Activated T-helper 9 cell treated with anti-CD3 and anti-CD28 coated beads, Interleukin-2, amount 50 U/mL, for 16 hours (primary cell): Measurements from ENCODE around the gene PSMB5.

Experiments used
- DNase-seq: peaks from one replicate; pipeline ENCODE4 v3.0.0-alpha.2; 2020; ENCODE audit warnings: low read depth

PSMB5 gene

DNA sequence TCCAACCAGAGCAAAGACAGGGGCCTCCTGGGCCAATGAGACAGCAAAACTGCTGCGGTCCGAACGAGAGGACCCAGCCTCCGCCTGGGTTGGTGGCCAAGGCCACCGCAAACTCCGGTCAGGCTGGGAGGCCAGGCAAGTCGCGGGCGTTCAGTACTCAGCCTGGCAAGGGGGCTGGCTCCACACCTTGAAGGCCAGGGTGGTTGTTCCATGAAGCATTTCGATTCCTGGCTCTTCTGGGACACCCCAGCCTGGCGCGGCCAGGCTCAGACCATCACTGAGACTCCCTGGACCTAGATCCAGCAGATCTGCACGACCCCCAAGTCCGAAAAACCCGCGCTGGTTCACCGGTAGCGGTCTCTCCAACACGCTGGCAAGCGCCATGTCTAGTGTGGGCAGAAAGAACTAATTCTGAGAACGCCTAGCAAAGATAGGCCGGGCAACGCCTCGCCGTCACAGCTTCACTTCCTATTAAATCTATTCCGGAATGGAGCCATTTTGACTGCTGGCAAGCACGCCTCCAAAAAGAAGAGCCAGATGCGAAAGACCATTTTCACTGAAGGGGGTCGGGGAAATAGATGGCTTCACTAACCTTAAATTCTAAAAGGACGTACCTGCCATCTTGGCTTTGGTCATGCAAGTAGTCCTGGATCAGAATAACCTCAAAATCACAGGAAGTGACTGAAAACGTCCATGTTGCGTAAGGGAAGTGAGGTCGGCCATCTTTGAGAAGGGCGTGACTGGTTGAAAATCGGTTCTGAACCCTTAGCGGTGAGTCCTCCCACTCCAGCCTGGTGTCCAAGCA, at the start of gene PSMB5:
PSMB5 (minus strand) TSS at position 403 of the 805 bp plus-strand sequence; CDS start at position 384, 19 bp downstream.
- DNase-seq, result peak; percentile 77

DNA sequence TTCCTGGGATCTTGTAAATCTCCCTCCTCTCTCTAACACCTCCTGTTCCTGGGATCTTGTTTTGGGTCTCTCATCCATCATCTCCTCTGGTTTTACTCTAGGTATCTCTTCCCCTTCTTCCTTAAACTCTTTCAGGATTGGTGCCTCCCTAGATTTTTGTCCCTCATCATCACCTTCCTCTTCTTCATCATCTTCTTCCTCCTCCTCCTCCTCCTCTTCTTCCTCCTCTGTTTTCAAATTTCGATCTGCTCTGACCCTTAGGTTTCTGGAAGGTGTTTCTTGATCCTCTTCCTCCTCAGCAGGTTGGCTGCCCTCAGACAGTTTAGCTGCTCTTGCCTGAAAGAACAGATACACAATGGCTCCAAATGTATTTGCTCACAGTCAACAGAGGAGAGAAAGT, 45.8 kb upstream of the PSMB5 start:
- no peak for DNase-seq

DNA sequence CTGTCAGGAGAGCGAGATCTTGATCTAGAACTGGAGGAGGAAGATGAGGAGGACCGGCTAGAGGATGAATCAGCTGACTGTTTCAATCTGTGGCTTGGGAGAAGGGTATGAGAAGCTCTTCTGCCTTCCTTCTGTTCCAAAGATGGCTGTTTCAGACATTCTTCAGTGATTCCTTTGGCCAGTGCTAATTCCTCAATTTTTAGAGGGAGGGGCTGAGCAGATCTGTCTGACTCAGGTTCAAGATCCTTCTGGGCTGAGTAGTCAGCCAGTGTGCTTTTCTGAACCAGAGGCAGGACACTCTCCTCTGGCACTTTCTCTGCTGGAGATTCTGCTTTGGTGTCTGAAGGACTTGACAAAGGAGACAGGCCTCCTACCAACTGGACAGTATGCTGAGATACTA, 45.0 kb upstream of the PSMB5 start:
- DNase-seq, result no peak

DNA sequence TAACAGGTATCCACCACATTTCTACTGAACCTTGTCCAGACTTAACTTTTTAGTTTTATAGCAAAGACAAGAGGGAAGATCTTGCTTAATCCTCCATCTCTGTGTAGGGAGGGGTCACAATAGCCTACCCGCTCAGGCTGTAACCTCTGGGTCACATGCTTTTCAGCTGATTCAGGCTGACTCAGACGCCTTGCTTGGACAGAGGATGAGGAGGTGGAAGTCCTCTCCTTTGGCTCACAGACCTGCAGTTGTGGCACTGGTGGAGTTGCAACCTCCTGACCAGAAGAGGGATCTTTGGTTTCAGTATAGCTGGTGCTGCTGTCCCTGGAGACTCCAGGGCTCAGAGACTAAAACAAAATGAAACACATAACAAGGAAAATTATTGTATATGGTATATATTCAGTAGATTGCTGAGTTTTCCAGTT, 44.0 kb upstream of the PSMB5 start:
- DNase-seq, result no peak

DNA sequence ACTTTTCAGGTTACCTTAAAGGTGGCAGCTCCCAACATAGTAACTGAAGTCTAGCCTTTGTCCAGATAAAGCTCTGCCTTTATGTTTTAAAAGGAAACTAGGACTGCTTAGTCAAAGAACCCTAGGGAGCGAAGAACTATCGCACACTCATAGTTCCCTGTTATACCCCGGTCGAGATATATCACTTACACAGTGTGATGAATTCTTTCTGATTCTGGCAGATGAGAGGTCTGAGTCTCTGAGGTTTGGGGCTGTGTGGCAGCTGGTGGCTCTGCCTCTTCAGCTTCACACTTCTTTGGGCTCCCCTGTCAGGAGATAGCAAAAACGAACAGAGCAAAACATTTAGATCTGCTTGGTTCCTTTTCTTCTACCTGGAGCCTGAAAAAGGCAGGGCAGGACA, 43.3 kb upstream of the PSMB5 start:
- DNase-seq, result no peak

DNA sequence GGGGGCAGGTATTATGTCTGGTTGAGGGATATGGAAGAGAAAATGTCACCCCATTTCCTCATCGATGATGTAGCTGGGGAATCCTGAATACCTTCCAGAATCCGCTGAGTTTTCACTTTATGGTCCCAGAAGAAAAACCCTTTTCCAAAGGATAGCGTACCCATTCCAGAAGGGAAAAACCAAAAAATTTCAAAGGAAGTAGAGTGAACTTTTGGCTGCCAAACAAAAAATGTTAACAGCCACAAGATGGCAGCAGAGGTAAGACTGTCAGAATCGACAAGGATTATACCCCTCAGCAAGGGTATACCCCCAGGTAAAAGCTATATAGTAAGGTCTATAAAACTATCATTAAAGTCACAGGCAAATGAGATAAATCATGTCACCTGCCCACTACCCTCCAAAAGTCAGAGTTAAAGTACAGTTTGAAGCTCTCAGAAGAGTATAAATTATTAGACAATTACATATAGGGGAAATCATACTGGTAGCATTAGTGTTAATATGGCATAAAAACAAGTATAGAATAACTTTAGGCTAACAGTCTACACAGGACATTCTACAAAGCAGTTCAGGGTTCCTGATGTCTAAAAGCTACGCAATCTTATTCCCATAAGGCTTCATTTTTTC, 42.2 kb upstream of the PSMB5 start:
- no peak for DNase-seq

GRCh38 chr14:23074906-23075305, 40.2 kb upstream of the PSMB5 start:
- no peak for DNase-seq

DNA sequence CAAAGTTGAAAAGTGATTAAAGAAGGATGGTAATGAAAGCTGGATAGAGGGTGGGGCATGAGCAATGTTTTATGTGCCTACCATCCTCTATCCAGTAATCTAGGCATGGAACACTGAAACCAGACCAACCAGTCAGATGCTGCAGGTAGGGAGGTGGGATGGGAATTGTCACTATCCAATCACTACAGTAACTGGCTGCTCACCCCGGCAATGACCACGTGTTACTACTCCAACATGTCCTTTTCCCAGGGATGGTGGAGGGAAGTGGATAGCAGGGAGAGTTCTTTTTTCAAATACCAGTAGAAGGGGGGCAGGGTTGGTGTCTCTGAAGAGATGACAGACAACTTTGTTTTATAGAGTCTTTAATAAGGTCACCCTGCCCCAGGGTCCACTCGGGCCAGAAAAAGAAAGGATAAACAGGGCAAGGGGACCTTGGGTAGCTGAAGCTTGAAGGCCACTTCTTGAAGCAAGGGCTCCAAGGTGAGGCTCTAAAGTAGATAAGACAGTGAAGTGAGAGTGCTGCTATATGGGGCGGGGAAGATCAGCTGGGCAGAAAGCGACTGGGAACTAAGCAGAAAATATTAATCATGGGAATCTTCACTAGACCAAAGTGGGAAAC, 37.3 kb upstream of the PSMB5 start:
- no peak for DNase-seq

DNA sequence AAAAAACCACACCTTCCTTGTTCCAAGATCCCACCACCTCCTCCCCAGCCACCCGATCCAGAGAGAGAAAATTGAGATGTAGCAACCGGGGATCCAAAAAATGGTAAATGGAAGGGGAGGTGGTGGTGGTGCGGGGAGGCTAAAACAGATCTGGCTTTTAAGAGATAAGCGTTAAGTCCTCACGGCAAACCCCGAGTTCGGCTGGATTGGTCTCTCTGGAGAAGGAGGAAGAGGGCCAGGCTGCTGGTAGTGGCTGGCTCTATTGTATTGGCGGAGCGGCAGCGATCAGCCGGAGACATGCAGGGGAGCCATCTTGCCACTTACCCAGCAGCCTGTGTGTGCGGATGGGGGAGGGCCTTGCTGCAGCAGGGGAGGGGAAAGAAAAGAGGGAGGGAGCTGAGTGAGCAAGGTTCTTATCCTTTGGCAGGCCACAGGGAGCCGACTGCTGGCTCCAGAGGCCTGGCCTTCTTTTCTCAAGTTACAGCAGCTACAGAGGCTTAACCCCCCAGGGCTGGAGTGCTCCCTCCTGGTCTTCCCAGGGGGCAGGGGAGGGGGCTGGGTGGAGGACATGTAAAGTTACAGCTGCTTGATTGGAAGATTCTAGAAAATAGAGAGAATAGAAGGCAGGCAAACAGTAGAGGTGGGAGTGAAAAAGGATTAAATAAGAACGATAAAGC, 36.7 kb upstream of the PSMB5 start:
- DNase-seq, result peak; percentile 66

GRCh38 chr14:23070262-23071129, 35.8 kb upstream of the PSMB5 start:
- DNase-seq, result no peak

DNA sequence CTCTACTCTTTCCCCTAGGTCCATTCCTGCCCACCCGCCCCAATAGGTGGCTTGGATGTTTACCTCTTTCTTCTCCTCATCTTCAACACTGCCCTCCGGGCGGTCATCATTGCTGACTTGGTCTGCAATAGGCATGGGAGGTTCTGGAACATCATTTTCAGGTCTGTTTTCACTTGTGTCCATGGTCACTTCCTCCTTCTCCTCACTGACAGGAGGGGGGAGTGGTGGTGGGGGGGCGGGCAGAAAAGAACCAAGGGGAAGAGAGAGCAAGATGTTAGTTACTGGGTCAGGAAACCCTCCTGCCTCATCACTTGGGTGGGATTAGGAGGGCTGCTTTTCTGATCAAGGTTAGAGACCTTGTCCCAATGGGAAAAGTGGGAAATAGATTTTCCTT, 34.7 kb upstream of the PSMB5 start:
- DNase-seq, result no peak

DNA sequence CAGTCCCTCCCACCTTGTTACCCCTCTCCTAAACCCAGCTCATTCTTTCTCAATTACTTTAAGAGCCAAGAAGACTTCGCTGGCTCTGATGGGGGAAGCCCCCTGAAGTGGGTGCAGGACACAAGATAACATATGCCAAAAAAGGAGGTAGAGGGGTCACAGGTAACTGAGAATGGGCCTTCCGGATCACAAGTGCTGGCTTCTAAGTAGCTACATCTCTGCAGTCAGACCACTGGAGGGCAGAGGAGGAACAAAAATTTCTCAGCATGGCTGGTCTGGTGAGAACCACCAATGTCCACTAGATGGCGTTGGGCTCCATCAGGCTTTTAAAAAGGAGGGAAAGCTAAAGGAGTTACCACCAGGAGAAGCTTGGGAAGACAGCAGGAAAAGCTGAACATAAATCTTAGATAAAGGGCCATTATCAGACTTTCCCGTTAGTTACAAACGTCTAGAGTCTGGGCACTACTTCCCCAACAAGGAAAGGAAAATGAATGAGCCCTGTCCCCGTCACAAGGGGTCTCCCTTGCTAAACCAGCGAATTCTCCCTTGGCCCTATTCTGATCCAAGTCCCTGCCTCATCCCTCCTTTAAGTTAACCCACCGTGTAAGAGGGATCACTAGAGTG, 34.2 kb upstream of the PSMB5 start:
- peak; percentile 61 for DNase-seq

DNA sequence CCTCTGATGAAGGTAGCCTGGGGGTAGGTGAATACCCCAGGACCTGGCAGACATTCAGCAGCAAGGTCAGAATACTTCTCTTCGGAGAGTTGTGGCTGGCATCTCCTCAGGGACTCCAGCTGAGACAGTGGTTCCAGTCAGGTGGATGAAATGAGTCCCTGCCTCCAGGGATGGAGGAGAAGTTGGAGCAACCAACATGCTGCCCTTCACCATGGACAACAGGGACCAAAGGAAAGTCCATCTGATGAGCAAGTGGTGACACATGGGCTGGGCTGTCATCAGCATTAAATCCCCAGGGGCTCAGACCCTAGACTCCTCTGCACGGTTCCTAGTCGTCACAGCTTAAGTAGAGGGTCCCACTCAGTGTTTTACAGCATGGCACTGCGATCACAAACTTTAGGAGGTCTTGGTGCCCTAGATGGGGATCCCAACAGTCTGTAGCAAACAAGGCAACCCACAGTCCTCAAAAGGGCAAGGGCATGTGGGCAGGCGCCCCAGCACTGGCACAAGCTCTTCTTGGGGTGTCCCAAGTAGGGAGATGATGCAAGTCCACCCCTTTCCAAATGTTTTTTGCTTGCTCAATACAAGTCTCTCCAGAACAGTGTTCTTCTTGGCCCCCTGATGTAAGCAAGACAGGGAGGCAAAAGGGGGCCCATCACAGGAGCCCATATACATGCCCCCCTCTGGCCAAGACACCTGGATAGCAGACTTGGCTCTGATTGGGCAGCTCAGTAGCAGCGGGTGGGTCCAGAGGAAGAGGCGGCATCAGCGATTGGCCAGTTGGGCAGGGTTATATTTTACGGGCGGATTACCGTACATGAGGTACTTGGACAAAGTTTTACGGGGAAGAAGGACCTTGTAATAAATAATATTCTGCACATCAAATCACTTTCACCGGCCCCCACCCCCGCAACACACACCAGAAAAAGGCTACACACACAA, 33.4 kb upstream of the PSMB5 start:
- DNase-seq, result no peak

DNA sequence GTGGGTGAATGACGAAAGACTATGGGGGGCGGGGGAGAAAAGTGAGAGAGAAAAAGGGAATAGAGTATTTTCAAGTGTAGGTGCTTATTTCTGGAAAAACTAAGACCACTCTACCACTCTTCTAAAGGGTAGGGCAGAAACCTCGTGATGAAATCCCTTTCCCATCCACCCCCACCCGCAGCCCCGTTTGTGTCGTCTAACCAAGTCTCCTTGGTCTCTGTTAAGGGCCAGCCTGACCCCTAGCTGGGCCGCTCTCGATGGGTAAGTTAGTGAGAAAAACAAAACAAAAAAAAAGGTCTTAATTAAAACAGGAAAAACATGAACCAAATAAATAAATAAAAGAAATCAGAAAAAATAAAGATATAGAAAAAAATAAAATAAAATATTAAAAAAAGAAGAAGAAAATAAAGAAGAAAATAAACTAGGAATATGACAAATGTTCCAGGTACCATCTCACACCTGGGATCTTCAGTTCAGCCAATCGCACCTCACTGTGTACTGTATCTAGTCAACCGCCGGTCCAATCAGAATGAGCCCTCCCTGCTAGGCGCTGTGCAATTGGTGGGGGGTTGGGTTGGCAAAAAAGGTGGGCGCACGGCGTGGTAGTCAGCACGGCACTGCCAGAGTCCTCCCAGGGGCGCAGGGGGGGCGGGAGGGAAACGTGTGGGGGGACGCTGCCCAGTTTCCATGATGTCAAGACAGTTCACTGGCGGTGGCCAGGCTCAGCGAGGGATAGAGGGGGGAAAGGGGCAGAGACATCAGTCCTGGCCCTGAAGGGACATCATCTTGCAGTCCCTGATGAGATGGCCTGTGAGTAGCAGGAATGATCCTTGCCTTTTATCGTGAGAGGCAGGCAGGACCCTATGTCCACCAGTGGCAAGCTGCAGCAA, 32.4 kb upstream of the PSMB5 start:
- no peak for DNase-seq

GRCh38 chr14:23066368-23066767, 31.7 kb upstream of the PSMB5 start:
- no peak for DNase-seq

DNA sequence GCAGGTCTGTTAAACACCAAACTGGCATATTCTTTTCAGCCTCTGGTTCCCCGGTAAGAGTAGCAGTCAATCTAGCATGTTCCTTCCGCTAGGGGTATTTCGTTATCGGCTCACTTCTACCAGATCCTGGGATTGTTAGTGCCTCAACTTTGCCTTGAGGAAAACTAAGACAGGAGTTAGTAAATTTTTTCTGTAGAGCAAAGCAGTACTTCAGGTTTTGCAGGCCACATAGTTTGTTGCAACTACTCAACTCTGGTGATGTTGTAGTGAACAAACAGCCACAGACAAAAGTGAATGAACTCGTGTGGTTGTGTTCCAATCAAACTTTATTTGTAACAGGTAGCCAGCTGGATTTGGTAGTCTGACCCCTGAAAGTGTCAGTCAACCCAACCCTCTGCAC, 28.9 kb upstream of the PSMB5 start:
- DNase-seq, result no peak

- no peak for DNase-seq
These were observed 27.3 kb upstream of the PSMB5 start for GRCh38 chr14:23062002-23062401.

GRCh38 chr14:23060536-23061260, 26.0 kb upstream of the PSMB5 start:
- DNase-seq, result no peak
